ENCODE measurements around the gene SEC23A.
"Not testable (repeated sequence)": the region's sequence is repeated elsewhere in the genome, so short reads cannot be mapped to it uniquely, and the experiment has no call there.

SEC23A gene

DNA sequence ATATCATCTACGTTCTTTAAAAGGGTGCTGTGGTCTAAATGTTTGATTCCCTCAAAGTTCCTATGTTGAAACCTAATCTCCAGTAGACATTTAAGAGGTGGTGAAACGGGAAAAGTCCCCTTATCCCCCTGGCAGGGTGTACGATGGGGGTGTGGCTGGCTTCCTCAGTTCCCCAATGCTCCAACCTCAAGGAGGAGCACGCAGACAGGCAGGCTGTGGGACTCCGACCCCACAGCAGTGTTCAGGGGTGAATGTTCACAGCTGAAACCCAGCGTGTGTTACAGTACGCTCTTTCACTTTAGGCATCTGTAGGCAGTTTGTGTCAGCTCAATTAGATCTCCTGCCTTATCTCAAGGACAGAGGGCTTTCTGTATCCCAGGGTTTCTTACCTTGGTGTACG, 73.2 kb downstream of the SEC23A start:
- no peak for DNase-seq (ENCODE audit: low spot score)

GRCh38 chr14:39028620-39029019, 74.4 kb downstream of the SEC23A start:
- no peak for DNase-seq (ENCODE audit: low spot score)

DNA sequence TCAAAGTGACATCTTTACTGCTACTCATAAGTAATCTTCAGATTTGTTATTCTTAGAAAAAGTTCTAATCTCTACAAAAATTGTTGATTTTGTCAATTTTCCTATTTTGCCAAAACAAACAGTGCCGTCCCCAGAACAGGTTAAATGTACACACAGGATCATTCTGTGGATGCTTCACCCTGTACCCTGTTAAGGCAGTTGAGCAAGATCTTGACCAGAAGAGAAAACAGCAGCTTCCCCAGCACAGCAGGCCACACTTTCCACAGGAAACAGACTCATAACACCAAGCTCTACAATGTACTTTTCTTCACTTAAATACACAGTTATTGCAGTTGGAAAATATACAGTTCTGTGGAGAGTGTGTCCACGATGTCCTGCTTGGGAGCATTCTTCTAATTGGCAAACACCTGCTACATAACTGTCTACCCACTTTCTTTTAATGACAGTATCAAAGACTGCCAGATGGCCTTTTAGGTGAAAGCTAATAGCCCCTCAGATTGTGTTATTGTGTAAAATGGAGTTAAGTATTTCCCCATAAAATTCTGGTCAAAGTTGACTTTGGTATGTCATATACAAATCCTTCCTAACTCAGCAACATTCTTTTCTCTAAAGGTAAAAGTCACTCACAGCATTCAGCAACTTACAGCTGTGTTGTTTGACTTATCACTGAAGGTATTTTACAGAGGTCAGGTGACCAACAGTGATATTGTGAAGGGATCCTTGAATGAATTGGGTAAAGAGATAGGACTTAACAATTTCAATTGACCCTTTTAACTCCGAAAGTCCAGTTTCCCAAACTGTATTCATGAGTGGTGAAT, 77.0 kb downstream of the SEC23A start:
- DNase-seq (ENCODE audit: low spot score), result no peak

- DNase-seq (ENCODE audit: low spot score), result no peak
These were observed 77.7 kb downstream of the SEC23A start for GRCh38 chr14:39025250-39025809.

- DNase-seq (ENCODE audit: low spot score), result peak; percentile 7
These were observed 78.8 kb downstream of the SEC23A start for GRCh38 chr14:39023939-39024871.

GRCh38 chr14:39017096-39018016, 85.7 kb downstream of the SEC23A start:
- not testable (repeated sequence) for DNase-seq (ENCODE audit: low spot score)

DNA sequence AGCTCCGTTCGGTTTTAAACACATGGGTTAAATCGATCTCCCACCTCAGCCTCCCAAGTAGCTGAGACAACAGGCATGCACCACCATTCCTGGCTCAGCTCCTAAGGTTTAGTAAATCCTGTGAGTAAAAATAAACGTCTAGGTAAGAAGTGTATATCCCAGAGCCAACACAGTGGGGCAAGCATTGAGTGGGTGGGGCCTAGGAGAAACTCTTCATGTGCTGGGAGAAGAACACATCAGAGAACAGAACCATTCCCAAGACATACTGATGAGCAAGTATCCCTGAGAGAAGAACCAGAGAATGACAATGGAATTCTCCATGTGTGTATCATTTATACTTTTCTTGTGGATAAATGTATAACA, 86.3 kb downstream of the SEC23A start:
- DNase-seq (ENCODE audit: low spot score), result no peak

DNA sequence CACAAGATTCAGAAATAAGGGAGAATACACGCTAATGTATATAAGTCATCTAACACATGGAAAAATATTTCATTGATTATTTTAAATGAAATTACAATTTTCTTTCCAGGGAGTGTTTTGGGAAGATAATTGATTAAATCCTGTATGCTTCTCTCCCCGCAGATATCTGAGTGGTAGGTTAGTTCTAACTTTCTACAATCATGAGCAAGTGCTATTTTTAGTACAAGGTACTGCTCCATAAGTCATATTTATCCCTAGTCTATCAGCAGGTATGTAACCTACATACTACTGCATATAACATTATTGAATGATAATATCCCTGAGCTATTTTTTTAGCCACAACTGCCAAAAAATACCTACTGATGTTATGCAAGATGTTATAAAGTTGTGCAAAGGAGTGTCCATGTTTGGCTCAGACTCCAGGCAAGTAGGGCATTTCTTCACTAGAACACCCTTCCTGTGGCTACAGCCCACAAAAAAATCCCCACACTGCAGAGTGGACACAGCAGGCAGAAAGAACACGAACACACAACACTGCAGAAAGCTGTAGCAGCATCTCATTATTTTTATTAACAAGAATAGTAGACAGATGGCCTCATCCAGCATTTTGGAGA, 87.0 kb downstream of the SEC23A start:
- no peak for DNase-seq (ENCODE audit: low spot score)

- no peak for DNase-seq (ENCODE audit: low spot score)
These were observed 87.6 kb downstream of the SEC23A start for GRCh38 chr14:39015360-39015961.

DNA sequence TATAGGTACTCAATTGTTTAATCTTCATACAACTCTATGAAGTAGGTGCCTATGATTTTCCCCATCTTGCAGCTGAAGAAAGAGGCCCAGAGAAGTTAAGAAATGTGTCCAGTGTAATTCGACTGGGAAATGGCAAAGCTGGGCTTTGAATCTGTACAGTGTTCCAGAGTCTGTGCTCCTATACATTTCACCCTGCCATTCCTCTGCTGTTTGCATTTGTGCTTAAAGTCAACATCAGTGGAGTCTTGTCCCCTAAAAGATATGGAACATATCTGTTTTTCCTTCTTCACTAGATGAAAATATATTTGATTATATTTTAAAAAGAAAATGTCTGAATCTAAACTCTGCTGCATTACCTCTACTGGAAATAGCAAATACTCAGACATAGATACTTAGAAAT, 88.6 kb downstream of the SEC23A start:
- DNase-seq (ENCODE audit: low spot score), result no peak

- DNase-seq (ENCODE audit: low spot score), result not testable (repeated sequence)
These were observed 94.1 kb downstream of the SEC23A start for GRCh38 chr14:39008965-39009364.

- DNase-seq (ENCODE audit: low spot score), result no peak
These were observed 96.2 kb downstream of the SEC23A start for GRCh38 chr14:39006721-39007410.

GRCh38 chr14:39005044-39005880, 97.8 kb downstream of the SEC23A start:
- DNase-seq (ENCODE audit: low spot score), result no peak

- DNase-seq (ENCODE audit: low spot score), result no peak
These were observed 103.1 kb downstream of the SEC23A start for GRCh38 chr14:38999949-39000348.

- no peak for DNase-seq (ENCODE audit: low spot score)
These were observed 108.3 kb downstream of the SEC23A start for GRCh38 chr14:38994731-38995130.

GRCh38 chr14:38993981-38994380, 109.1 kb downstream of the SEC23A start:
- no peak for DNase-seq (ENCODE audit: low spot score)

- DNase-seq (ENCODE audit: low spot score), result no peak
These were observed 110.8 kb downstream of the SEC23A start for GRCh38 chr14:38992067-38992844.

DNA sequence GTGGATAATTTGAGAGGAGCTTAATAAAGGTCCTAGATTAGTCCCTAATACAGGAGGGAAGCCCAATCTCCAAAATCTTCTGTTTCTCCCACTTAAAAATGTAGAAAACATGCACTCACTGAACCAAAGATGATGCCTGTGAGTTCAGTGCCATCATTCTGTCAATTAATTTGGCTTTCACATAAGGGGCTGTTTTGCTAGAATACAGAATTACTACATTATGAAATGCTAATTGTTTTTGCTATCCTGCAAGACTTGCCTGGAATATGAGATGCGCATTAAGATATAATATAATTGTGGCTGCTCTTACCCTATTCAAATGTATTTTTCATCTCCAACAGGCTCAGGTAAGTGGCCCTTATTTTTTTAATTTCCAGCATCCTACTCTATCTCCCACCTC, 111.7 kb downstream of the SEC23A start:
- DNase-seq (ENCODE audit: low spot score), result no peak
